GM12878 (cell line): ENCODE measurements around the gene NCR2. TPM values are rescaled to one million over a fixed set of nuclear protein-coding genes. Genes with fewer than 3 reads are reported as not detected.

Experiments
- ATAC-seq: fragments of 200-7000 bp; cut with Tn5 transposase; 3 replicates; pipeline ENCODE4 v1.9.1; 2020; ENCODE audit warnings: mild to moderate bottlenecking, moderate library complexity
- BruUV-seq: library from RNA; stranded (reverse); fragments of 400-500 nt; replicated peaks from 2 replicates; lab custom pipeline; 2021; lab: Mats Ljungman, UMichigan
- CTCF ChIA-PET: fragments of 300-600 bp; sonication (Branson Sonifier 250); formaldehyde crosslinking; extraction: SDS; loops from one replicate; lab custom pipeline; 2021; ENCODE audit warnings: inconsistent platforms; lab: Yijun Ruan, JAX
- POLR2A ChIA-PET: fragments of 350-600 bp; formaldehyde crosslinking; extraction: SDS; loops from one replicate; lab custom pipeline; 2021; ENCODE audit warnings: inconsistent platforms; lab: Charles Lee
- RAD21 ChIA-PET: fragments of 300-600 bp; sonication (Branson Sonifier 250); formaldehyde crosslinking; loops from one replicate; lab custom pipeline; 2023; ENCODE audit warnings: antibody characterized with exemption; ENCODE audit not compliant: unreplicated experiment; lab: Charles Lee
- SMC1A ChIA-PET: fragments of 300-600 bp; sonication (Branson Sonifier 250); formaldehyde crosslinking; loops from one replicate; lab custom pipeline; 2023; ENCODE audit not compliant: unreplicated experiment, uncharacterized antibody; lab: Charles Lee
- DNase-seq: peaks from one replicate; pipeline ENCODE4 v3.0.0-alpha.2; 2011; ENCODE audit warnings: low read depth, low spot score
- FAIRE-seq: peaks from 3 replicates; lab custom pipeline; 2011; peaks lifted over from hg19 to GRCh38; lab: Jason Lieb, UNC
- H2AFZ ChIP-seq: 2 replicates; pipeline ENCODE4 v1.6.0; 2011; ENCODE audit warnings: low read depth, low read length, control low read depth; ENCODE audit not compliant: control insufficient read depth
- H3K27ac ChIP-seq: 2 replicates; pipeline ENCODE4 v1.5.1; 2011; ENCODE audit warnings: control low read depth; ENCODE audit not compliant: control insufficient read depth, insufficient read depth
- H3K27me3 ChIP-seq, 2 experiments: replicated peaks in 1 of 2; 2 replicates each; pipeline versions ENCODE4 v1.6.0 to v1.6.1; 2011; ENCODE audit warnings: low read length in 1 of 2; ENCODE audit not compliant: control insufficient read depth in 2 of 2, insufficient read depth in 2 of 2
- H3K36me3 ChIP-seq, 2 experiments: 2 replicates each; pipeline ENCODE4 v1.5.1; 2011; ENCODE audit warnings: low read length in 1 of 2; ENCODE audit not compliant: control insufficient read depth in 2 of 2, insufficient read depth in 2 of 2
- H3K4me1 ChIP-seq: 2 replicates; pipeline ENCODE4 v1.6.1; 2011; ENCODE audit warnings: mild to moderate bottlenecking, low read length, moderate library complexity, mixed read lengths; ENCODE audit not compliant: control insufficient read depth, insufficient read depth
- H3K4me2 ChIP-seq: 2 replicates; pipeline ENCODE4 v1.6.0; 2011; ENCODE audit warnings: control low read depth; ENCODE audit not compliant: control insufficient read depth, insufficient read depth
- H3K4me3 ChIP-seq: fragments of 200-600 bp; sonication (generic); 2 replicates; pipeline ENCODE4 v1.5.1; 2016
- H3K79me2 ChIP-seq: 2 replicates; pipeline ENCODE4 v1.6.0; 2011; ENCODE audit warnings: low read length; ENCODE audit not compliant: control insufficient read depth, insufficient read depth
- H3K9ac ChIP-seq: 2 replicates; pipeline ENCODE4 v1.8.0; 2011; ENCODE audit warnings: low read length, control low read depth, mixed read lengths; ENCODE audit not compliant: control insufficient read depth, insufficient read depth
- H3K9me3 ChIP-seq: replicated peaks from 3 replicates; pipeline ENCODE4 v1.5.1; 2011; ENCODE audit warnings: mild to moderate bottlenecking, low read length; ENCODE audit not compliant: control insufficient read depth, insufficient read depth
- H4K20me1 ChIP-seq: 2 replicates; pipeline ENCODE4 v1.6.0; 2011; ENCODE audit not compliant: control insufficient read depth, insufficient read depth
- CHD1 ChIP-seq: IDR thresholded peaks from 2 replicates; pipeline ENCODE4 v1.6.1; 2012; ENCODE audit warnings: low read depth, low read length, improper control_type of control experiment
- MYB ChIP-seq: fragments of 150-350 bp; IDR thresholded peaks from 2 replicates; pipeline ENCODE4 v1.6.1; 2014; ENCODE audit warnings: mild to moderate bottlenecking, low read depth, low read length, borderline replicate concordance
- NFIC ChIP-seq: IDR thresholded peaks from 2 replicates; pipeline ENCODE4 v1.6.1; 2012; ENCODE audit warnings: low read depth, mild to moderate bottlenecking, inconsistent platforms, low read length, moderate library complexity
- PAX5 ChIP-seq: IDR thresholded peaks from 2 replicates; pipeline ENCODE4 v1.6.1; 2011; ENCODE audit warnings: low read depth, low read length, borderline replicate concordance
- RBBP5 ChIP-seq: fragments of 200-600 bp; sonication (generic); conservative IDR thresholded peaks from 2 replicates; pipeline ENCODE4 v1.6.1; 2016
- RELA ChIP-seq: fragments of 450-650 bp; IDR thresholded peaks from 2 replicates; pipeline ENCODE4 v1.8.0; 2014; ENCODE audit warnings: borderline replicate concordance; ENCODE audit not compliant: partially characterized antibody
- REST ChIP-seq: IDR thresholded peaks from 2 replicates; pipeline ENCODE4 v1.6.1; 2012; ENCODE audit warnings: mild to moderate bottlenecking, low read depth, low read length
- SMC3 ChIP-seq: IDR thresholded peaks from 2 replicates; pipeline ENCODE4 v1.6.1; 2011; ENCODE audit warnings: low read length, improper control_type of control experiment, borderline replicate concordance
- SUZ12 ChIP-seq: fragments of 200-600 bp; sonication (generic); IDR thresholded peaks from one replicate; pipeline ENCODE4 v1.6.1; 2018; ENCODE audit warnings: antibody characterized with exemption, mild to moderate bottlenecking; ENCODE audit not compliant: unreplicated experiment
- TAF1 ChIP-seq: IDR thresholded peaks from 2 replicates; pipeline ENCODE4 v1.6.1; 2011; ENCODE audit warnings: mild to moderate bottlenecking, low read depth, low read length, borderline replicate concordance
- ZNF384 ChIP-seq: IDR thresholded peaks from 2 replicates; pipeline ENCODE4 v1.6.1; 2012; ENCODE audit warnings: low read depth, mild to moderate bottlenecking, low read length, improper control_type of control experiment, borderline replicate concordance
- ZNF622 ChIP-seq: fragments of 450-650 bp; IDR thresholded peaks from 2 replicates; pipeline ENCODE4 v1.6.1; 2017; ENCODE audit warnings: mild to moderate bottlenecking, inconsistent platforms
- ZSCAN29 ChIP-seq: fragments of 450-650 bp; IDR thresholded peaks from 2 replicates; pipeline ENCODE4 v1.6.1; 2017; ENCODE audit warnings: mild to moderate bottlenecking, moderate library complexity
- WGBS: methylation state at CpG from one replicate; pipeline ENCODE4 v1.1.6; 2016; ENCODE audit warnings: low lambda C conversion rate; ENCODE audit not compliant: insufficient replicate concordance, insufficient coverage; ENCODE audit errors: missing lambda C conversion rate; 5-methylcytosine and 5-hydroxymethylcytosine counted together
- in situ Hi-C: fragments of 300-500 bp; cut with MboI; formaldehyde crosslinking; loops from 9 replicates; pipeline ENCODE4 v1.14.3; 2018; ENCODE audit warnings: mixed read lengths
- intact Hi-C: fragments of 100-400 bp; cut with micrococcal nuclease; formaldehyde crosslinking; loops from one replicate; pipeline ENCODE4 v1.14.2; 2022; ENCODE audit not compliant: unreplicated experiment
- polyA plus RNA-seq, 11 experiments: library from polyadenylated mRNA; depleted of rRNA in 4 of 11; unstranded in 6 of 11; stranded (reverse) in 5 of 11; fragments of >200 nt; fragmentation: Nextera tagmentation in 4 of 11; fragmentation: Illumina TruSeq in 1 of 11; extraction: Ambion mirVana in 4 of 11; extraction: Trizol in 1 of 11; gene quantifications; 1 replicate in 1 of 11; 2 replicates in 10 of 11; pipeline versions ENCODE4 v1.2.1 to v1.2.3, GENCODE V29; 2011 to 2016; ENCODE audit warnings: inconsistent platforms in 2 of 11, missing spikeins in 2 of 11, low read depth in 1 of 11
- total RNA-seq, 4 experiments: library from RNA; depleted of rRNA in 3 of 4; stranded (reverse); fragments of >200 nt in 3 of 4; fragmentation: Illumina TruSeq in 1 of 4; extraction: Trizol in 1 of 4; gene quantifications; 2 replicates each; pipeline versions ENCODE4 v1.2.1 to v1.2.3, GENCODE V29; 2013 to 2021
- TF ChIP-seq, protein P1 (sequence below): IDR thresholded peaks from 2 replicates; pipeline ENCODE4 v1.6.1; 2012; ENCODE audit warnings: low read depth, low read length, improper control_type of control experiment
- TF ChIP-seq, protein P2 (sequence below): fragments of 450-650 bp; IDR thresholded peaks from 2 replicates; pipeline ENCODE4 v1.6.1; 2018; ENCODE audit warnings: borderline replicate concordance, mild to moderate bottlenecking; ENCODE audit not compliant: partially characterized antibody

Gene NCR2
- total and polyA plus RNA-seq, 10 of the 15 experiments (the other 5 are each of a cell fraction or from before 2014, with no cell fraction given): 0.21 to 0.53 TPM; not detected in 8

DNA sequence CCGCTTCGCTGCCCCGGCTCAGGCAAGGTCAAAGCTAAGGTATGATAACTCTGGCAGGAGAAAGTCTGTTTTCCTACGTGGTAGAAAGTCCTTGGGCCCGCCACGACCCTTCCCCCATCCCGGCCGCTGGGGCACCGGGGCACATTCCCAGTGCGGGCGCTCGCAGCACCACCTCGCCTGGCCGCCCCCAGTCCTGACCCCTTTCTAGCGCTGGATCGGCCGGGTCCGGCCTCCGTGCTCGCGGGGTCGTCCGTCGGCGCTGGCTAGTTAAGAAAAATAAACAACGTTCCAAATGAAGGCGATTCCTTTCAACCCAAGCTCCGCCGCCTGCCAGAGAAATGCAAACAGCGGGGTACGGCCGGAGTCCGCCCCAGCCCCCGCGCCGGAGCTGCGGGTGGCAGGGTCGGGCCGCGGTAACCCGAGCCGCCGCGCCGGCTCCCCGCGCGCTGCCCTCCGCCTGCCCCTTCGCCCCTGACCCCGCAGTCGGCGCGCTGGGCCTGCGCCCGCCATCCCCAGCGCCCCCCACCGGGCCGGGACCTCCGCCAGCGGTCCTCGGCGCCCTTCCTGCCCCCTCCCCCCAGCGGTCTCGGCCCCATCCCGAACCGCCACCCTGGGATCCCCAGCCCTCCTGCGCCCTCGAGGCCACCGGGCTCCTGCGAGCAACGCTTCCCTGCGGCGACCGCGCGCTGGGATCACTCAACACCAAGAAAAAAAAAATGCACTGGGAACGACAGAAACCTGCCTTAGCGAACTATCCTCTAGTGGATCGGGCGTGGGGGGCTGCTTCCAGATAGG is 37.6 kb downstream of the NCR2 start:
- 15% methylated on average over 64 of the region's 81 CpGs for WGBS
- in situ Hi-C loops: loop anchor here (5.0 kb wide), 1 partner anchor 219 kb away; no protein-coding TSS in a partner anchor
- H3K36me3 ChIP-seq: no peaks in the 10 kb centered on the region
- SMC1A ChIA-PET: interaction anchor here (0.6 kb wide), 1 partner anchor 258 kb away, joined by 3 read pairs; no protein-coding TSS in a partner anchor
- H3K4me1 ChIP-seq: no peaks in the 10 kb centered on the region
- ATAC-seq (no peak), DNase-seq (no peak), FAIRE-seq (no peak)
- H4K20me1 ChIP-seq: no peaks in the 10 kb centered on the region
- no peak overlapping the region for H3K9ac ChIP-seq
- POLR2A ChIA-PET: no interaction called here
- intact Hi-C loops: no loop called here
- CTCF ChIA-PET: interaction anchor here (0.7 to 2.2 kb wide), 5 partner anchors 22 to 310 kb away, joined by 3 to 11 read pairs (median 3); no protein-coding TSS in a partner anchor
- no peaks in the 10 kb centered on the region for H3K79me2 ChIP-seq
- peaks cover 31 to 36% of the 10 kb centered on the region in 2 experiments for H3K27me3 ChIP-seq
- no peak overlapping the region for H3K27ac ChIP-seq
- no peak overlapping the region for H3K4me3 ChIP-seq
- H2AFZ ChIP-seq: no peak overlapping the region
- BruUV-seq: no TSS peak
- H3K4me2 ChIP-seq: no peak overlapping the region
- no peaks in the 10 kb centered on the region for H3K9me3 ChIP-seq
- RAD21 ChIA-PET: interaction anchor here (1.1 kb wide), 1 partner anchor 148 kb away, joined by 3 read pairs; no protein-coding TSS in a partner anchor
- TF ChIP-seq MYB: no peak
- TF ChIP-seq PAX5: no peak
- no peak for TF ChIP-seq RBBP5
- TF ChIP-seq TAF1: no peak
- TF ChIP-seq SUZ12: no peak
- no peak for TF ChIP-seq CHD1
- TF ChIP-seq REST: no peak
- TF ChIP-seq ZSCAN29: no peak
- TF ChIP-seq ZNF384: no peak
- no peak for TF ChIP-seq ZNF622
- TF ChIP-seq SMC3: no peak
- TF ChIP-seq, protein P1, sequence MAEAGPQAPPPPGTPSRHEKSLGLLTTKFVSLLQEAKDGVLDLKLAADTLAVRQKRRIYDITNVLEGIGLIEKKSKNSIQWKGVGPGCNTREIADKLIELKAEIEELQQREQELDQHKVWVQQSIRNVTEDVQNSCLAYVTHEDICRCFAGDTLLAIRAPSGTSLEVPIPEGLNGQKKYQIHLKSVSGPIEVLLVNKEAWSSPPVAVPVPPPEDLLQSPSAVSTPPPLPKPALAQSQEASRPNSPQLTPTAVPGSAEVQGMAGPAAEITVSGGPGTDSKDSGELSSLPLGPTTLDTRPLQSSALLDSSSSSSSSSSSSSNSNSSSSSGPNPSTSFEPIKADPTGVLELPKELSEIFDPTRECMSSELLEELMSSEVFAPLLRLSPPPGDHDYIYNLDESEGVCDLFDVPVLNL: no peak
- TF ChIP-seq NFIC: no peak
- TF ChIP-seq, protein P2, sequence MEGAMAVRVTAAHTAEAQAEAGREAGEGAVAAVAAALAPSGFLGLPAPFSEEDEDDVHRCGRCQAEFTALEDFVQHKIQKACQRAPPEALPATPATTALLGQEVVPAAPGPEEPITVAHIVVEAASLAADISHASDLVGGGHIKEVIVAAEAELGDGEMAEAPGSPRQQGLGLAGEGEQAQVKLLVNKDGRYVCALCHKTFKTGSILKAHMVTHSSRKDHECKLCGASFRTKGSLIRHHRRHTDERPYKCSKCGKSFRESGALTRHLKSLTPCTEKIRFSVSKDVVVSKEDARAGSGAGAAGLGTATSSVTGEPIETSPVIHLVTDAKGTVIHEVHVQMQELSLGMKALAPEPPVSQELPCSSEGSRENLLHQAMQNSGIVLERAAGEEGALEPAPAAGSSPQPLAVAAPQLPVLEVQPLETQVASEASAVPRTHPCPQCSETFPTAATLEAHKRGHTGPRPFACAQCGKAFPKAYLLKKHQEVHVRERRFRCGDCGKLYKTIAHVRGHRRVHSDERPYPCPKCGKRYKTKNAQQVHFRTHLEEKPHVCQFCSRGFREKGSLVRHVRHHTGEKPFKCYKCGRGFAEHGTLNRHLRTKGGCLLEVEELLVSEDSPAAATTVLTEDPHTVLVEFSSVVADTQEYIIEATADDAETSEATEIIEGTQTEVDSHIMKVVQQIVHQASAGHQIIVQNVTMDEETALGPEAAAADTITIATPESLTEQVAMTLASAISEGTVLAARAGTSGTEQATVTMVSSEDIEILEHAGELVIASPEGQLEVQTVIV: no peak
- TF ChIP-seq RELA: no peak
